ENCODE results near the gene ADAMTS4. TPM values are rescaled to one million over a fixed set of nuclear protein-coding genes. Genes with fewer than 3 reads are reported as not detected.

The ADAMTS4 gene
- total and polyA plus RNA-seq, 7 donors: 0.23 to 78.2 (median 6.4) TPM

GRCh38 chr1:161165742-161166668 lies 32.8 kb downstream of the ADAMTS4 start, which contains the start of gene PPOX:
TSS of gene PPOX (plus strand) at chr1:161166426. CDS start at chr1:161166848, 422 bp downstream.
- TF ChIP-seq POLR2A (IDR thresholded peaks at IDR 0.05) (peak in 1 of 2 donors; percentile 11), EP300 (IDR thresholded peaks at IDR 0.05) (peak in 2 of 4 donors; percentile 8 to 58), POLR2AphosphoS5 (IDR thresholded peaks at IDR 0.05) (peak; percentile 75 to 85 (median 82)), CTCF (IDR thresholded peaks at IDR 0.05) (peak in 3 of 4 experiments; percentile 28 to 40 (median 30))
- peak within 1 kb of the TSS; percentile 53 to 83 (median 78) for H3K4me3 ChIP-seq
- peak within 1 kb of the TSS; percentile 82 to 89 (median 86) for H3K27ac ChIP-seq
- peak; percentile 99 for DNase-seq
- H3K36me3 ChIP-seq: peaks cover under 1 to 60% (median 23%) of the 10 kb centered on the region in 4 donors
- no peaks in the 10 kb centered on the region for H3K27me3 ChIP-seq
- intact Hi-C loops (cut with DNase I): loop anchor here (1.0 kb wide), 1 partner anchor 11 kb away; the partner anchor contains the start of gene B4GALT3
- no peaks in the 10 kb centered on the region for H3K9me3 ChIP-seq
- H3K4me1 ChIP-seq: peaks cover 0 to 40% (median 33%) of the 10 kb centered on the region in 4 donors
- WGBS, 2 donors: 0% methylated on average over 54 of the region's 54 CpGs

GRCh38 chr1:161164901-161165610 lies 33.8 kb downstream of the ADAMTS4 start:
- TF ChIP-seq CTCF (IDR thresholded peaks at IDR 0.05): no peak
- TF ChIP-seq EP300 (IDR thresholded peaks at IDR 0.05): no peak
- no peak for TF ChIP-seq POLR2A (IDR thresholded peaks at IDR 0.05)
- TF ChIP-seq POLR2AphosphoS5 (IDR thresholded peaks at IDR 0.05): no peak
- Histone ChIP-seq H3K27me3 (no peaks in the 10 kb centered on the region), H3K9me3 (no peaks in the 10 kb centered on the region), H3K36me3 (peaks cover 0 to 56% (median 15%) of the 10 kb centered on the region in 4 donors), H3K4me3 (peak overlapping the region; percentile 53 to 83 (median 78)), H3K4me1 (peaks cover 0 to 49% (median 43%) of the 10 kb centered on the region in 4 donors), H3K27ac (peak overlapping the region; percentile 82 to 89 (median 86))
- WGBS, 2 donors: 55 to 67% methylated on average over 14 of the region's 14 CpGs
- DNase-seq: no peak
- intact Hi-C loops (cut with DNase I): no loop called here

GRCh38 chr1:161163793-161164192 lies 35.1 kb downstream of the ADAMTS4 start:
- DNase-seq: no peak
- Histone ChIP-seq H3K27ac (no peak overlapping the region), H3K9me3 (no peaks in the 10 kb centered on the region), H3K4me1 (peaks cover 0 to 57% (median 48%) of the 10 kb centered on the region in 4 donors), H3K4me3 (no peak overlapping the region), H3K36me3 (peaks cover 0 to 43% (median 9%) of the 10 kb centered on the region in 4 donors), H3K27me3 (no peaks in the 10 kb centered on the region)
- intact Hi-C loops (cut with DNase I): no loop called here
- TF ChIP-seq EP300 (IDR thresholded peaks at IDR 0.05) (no peak), CTCF (IDR thresholded peaks at IDR 0.05) (no peak), POLR2AphosphoS5 (IDR thresholded peaks at IDR 0.05) (no peak), POLR2A (IDR thresholded peaks at IDR 0.05) (no peak)
- 93 to 94% methylated on average over 5 of the region's 5 CpGs for WGBS, 2 donors

- peaks cover 0 to 46% (median 9%) of the 10 kb centered on the region in 4 donors for H3K36me3 ChIP-seq
- no peak overlapping the region for H3K4me3 ChIP-seq
- 94 to 95% methylated on average over 10 of the region's 10 CpGs for WGBS, 2 donors
- TF ChIP-seq CTCF (IDR thresholded peaks at IDR 0.05): no peak
- no peak for TF ChIP-seq EP300 (IDR thresholded peaks at IDR 0.05)
- no peak for TF ChIP-seq POLR2A (IDR thresholded peaks at IDR 0.05)
- TF ChIP-seq POLR2AphosphoS5 (IDR thresholded peaks at IDR 0.05): no peak
- peak; percentile 59 for DNase-seq
- intact Hi-C loops (cut with DNase I): no loop called here
- H3K9me3 ChIP-seq: no peaks in the 10 kb centered on the region
- peaks cover 0 to 54% (median 48%) of the 10 kb centered on the region in 4 donors for H3K4me1 ChIP-seq
- H3K27me3 ChIP-seq: no peaks in the 10 kb centered on the region
- H3K27ac ChIP-seq: no peak overlapping the region
These were observed 36.0 kb downstream of the ADAMTS4 start for GRCh38 chr1:161162806-161163205.

Measured in sigmoid colon (tissue), 7 donors.